Stimulated activated CD8-positive, alpha-beta memory T cell treated with anti-CD3 and anti-CD28 coated beads, Interleukin-7, amount 100 ng/mL, for 48 hours (primary cell): ENCODE data around the gene CHMP2A.
A peak's percentile ranks its signal among the peaks of the same experiment; 100 is the strongest.
"Not testable (repeated sequence)": the region's sequence is repeated elsewhere in the genome, so short reads cannot be mapped to it uniquely, and the experiment has no call there.

Experiments
- DNase-seq, 2 donors: peaks; one replicate each; pipeline ENCODE4 v3.0.0-alpha.2; 2020; ENCODE audit warnings: low read depth in 1 of 2; ENCODE audit errors: extremely low read depth in 1 of 2

The CHMP2A gene

DNA sequence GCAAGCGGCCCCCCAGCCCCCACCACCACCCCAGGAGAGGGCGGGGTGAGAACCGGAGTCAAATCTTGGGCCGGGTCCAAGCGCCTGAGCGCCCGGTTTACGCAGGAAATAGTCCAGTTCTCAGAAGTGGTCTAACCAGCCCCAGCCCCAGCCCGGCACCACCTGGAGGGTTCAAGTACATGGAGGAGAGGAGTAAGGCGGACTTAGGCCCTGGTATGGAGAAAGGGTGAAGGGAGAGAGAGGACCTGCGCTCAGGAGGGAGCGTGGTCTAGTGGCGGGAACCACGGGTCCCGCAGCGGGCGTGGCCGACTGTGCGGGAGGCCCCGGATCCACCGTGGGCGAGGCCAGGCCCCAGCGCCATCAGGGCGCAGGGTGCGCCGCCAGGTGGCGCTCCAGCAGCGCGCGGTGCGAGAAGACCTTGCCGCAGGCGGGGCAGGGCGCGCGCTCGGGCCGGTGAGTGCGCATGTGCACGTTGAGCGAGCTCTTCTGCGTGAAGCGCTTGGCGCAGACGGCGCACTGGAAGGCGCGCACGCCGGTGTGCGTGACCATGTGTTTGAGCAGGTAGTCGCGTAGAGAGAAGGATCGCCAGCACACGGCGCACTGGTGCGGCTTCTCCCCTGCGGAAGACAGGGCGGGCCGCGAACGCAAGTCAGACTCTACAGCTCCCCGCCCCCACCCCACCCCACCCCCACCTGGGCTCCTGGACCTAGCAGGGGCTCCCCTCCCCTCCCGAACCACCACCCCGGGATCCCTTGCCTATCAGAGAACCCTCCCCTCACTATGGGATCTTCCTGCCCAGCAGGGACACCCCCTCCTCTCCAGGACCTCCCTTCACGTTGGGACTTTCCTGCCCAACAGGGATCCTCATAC is 41.0 kb downstream of the CHMP2A start:
- peak; percentile 91 to 95 for DNase-seq

DNA sequence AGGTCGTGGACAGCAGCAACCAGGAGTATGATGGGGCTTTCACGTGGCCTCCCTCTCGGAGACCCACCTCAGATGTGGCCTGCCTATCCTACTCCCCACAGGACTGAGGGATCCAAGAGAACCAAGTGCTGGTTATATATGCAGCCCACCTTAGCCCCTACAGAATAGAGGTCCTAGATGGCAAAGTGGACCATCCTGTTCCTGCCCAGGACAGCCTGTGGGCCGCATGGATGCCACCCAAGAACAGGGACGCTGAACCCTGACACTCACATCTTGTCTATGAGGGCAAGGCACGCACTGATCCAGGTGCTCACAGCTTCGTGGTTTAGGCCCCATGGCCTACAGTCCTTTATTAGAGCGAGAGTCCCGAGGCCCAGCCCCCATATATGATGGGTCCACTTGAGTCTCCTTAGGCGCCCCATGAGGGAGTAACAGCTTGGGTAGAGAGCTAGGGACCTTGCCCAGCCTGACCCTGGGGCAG is 41.7 kb downstream of the CHMP2A start:
- DNase-seq = no peak

GRCh38 chr19:58511353-58512208 is 43.3 kb downstream of the CHMP2A start, which contains the start of gene SLC27A5:
SLC27A5 (minus strand) TSS chr19:58511992; CDS start chr19:58511955, 37 bp downstream.
- DNase-seq = no peak

- no peak for DNase-seq
Measured at GRCh38 chr19:58510084-58510862, 44.6 kb downstream of the CHMP2A start.

GRCh38 chr19:58509731-58510083 is 45.2 kb downstream of the CHMP2A start:
- no peak for DNase-seq

DNA sequence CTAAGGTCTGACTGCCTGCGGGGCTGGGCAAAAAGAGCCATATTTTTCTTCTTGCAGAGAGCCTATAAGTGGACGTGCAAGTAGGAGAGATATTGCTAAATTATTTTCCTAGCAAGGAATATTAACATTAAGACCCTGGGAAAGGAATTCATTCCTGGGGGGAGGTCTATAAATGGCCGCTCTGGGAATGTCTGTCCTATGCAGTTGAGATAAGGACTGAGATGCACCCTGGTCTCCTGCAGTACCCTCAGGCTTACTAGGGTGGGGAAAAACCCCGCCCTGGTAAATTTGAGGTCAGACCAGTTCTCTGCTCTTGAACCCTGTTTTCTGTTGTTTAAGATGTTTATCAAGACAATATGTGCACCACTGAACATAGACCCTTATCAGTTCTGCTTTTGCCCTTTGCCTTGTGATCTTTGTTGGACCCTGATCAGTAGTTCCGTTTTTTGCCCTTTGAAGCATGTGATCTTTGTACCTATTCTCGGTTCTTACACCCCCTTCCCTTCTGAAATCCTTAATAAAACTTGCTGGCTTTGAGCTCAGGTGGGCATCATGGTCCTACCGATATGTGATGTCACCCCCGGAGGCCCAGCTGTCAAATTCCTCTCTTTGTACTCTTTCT is 47.2 kb downstream of the CHMP2A start:
- not testable (repeated sequence) for DNase-seq
